H1 (cell line): ENCODE data around the gene TEX14.

Experiments used
- ATF3 ChIP-seq: IDR thresholded peaks from 2 replicates; pipeline ENCODE4 v1.6.1; 2011; ENCODE audit warnings: low read depth, mild to moderate bottlenecking, low read length; ENCODE audit not compliant: insufficient read depth
- CEBPB ChIP-seq: IDR thresholded peaks from 2 replicates; pipeline ENCODE4 v1.6.1; 2012; ENCODE audit warnings: low read depth, low read length
- CTCF ChIP-seq, 3 experiments: IDR thresholded peaks; 1 replicate in 2 of 3; 2 replicates in 1 of 3; pipeline versions ENCODE4 v1.5.1 to v1.6.1; 2011; ENCODE audit warnings: low read length in 3 of 3, mild to moderate bottlenecking in 3 of 3, inconsistent platforms in 2 of 3, low read depth in 1 of 3, moderate library complexity in 1 of 3; ENCODE audit not compliant: insufficient read depth in 1 of 3; ENCODE audit errors: control extremely low read depth in 1 of 3
- EP300 ChIP-seq, 2 experiments: IDR thresholded peaks; 1 replicate in 1 of 2; 2 replicates in 1 of 2; pipeline ENCODE4 v1.6.1; 2011 to 2012; ENCODE audit warnings: low read depth in 2 of 2, low read length in 2 of 2, mild to moderate bottlenecking in 2 of 2, borderline replicate concordance in 1 of 2, inconsistent platforms in 1 of 2, moderate library complexity in 1 of 2
- EZH2 ChIP-seq: fragments of 200-600 bp; sonication (generic); IDR thresholded peaks from 2 replicates; pipeline ENCODE4 v1.7.1; 2012; ENCODE audit warnings: low read depth, mild to moderate bottlenecking, moderate library complexity, low read length, inconsistent platforms; ENCODE audit not compliant: severe bottlenecking
- POLR2A ChIP-seq, 2 experiments: IDR thresholded peaks; 1 replicate in 1 of 2; 2 replicates in 1 of 2; pipeline ENCODE4 v1.6.1; 2011; ENCODE audit warnings: low read depth in 2 of 2, low read length in 2 of 2, mild to moderate bottlenecking in 2 of 2; ENCODE audit errors: control extremely low read depth in 1 of 2
- POLR2AphosphoS5 ChIP-seq: IDR thresholded peaks from 2 replicates; pipeline ENCODE4 v1.6.1; 2011; ENCODE audit warnings: low read depth, low read length
- RAD21 ChIP-seq, 2 experiments: IDR thresholded peaks in 1 of 2; conservative IDR thresholded peaks in 1 of 2; 2 replicates each; pipeline ENCODE4 v1.6.1; 2011; ENCODE audit warnings: low read depth in 2 of 2, low read length in 2 of 2, improper control_type of control experiment in 1 of 2, inconsistent platforms in 1 of 2, mild to moderate bottlenecking in 1 of 2, moderate library complexity in 1 of 2
- RNF2 ChIP-seq: fragments of 200-900, 300-1000 bp; sonication (generic); IDR thresholded peaks from 2 replicates; pipeline ENCODE4 v1.7.1; 2016; ENCODE audit warnings: borderline replicate concordance, low read depth, mild to moderate bottlenecking, antibody characterized with exemption, low read length; ENCODE audit not compliant: poor library complexity, severe bottlenecking; ENCODE audit errors: missing control alignments
- TCF12 ChIP-seq: IDR thresholded peaks from 2 replicates; pipeline ENCODE4 v1.6.1; 2011; ENCODE audit warnings: low read depth, mild to moderate bottlenecking, low read length
- YY1 ChIP-seq: IDR thresholded peaks from 2 replicates; pipeline ENCODE4 v1.6.1; 2011; ENCODE audit warnings: low read depth, mild to moderate bottlenecking, low read length
- ZNF274 ChIP-seq: IDR thresholded peaks from 2 replicates; pipeline ENCODE4 v1.7.0; 2012; ENCODE audit warnings: low read length, borderline replicate concordance; ENCODE audit errors: extremely low read depth

- TF ChIP-seq EP300 (IDR thresholded peaks at IDR 0.05; ENCODE audit: borderline replicate concordance in 1 of 2, low read depth in 2 of 2, low read length in 2 of 2): no peak
- no peak for TF ChIP-seq TCF12
- TF ChIP-seq RNF2: no peak
- no peak for TF ChIP-seq POLR2AphosphoS5
- no peak for TF ChIP-seq EZH2
- peak; percentile 64 to 69 for TF ChIP-seq RAD21 (IDR thresholded peaks at IDR 0.05 in 1 of 2, conservative IDR thresholded peaks at IDR 0.05 in 1 of 2; ENCODE audit: low read depth in 2 of 2, low read length in 2 of 2)
- TF ChIP-seq ZNF274: no peak
- TF ChIP-seq CTCF (IDR thresholded peaks at IDR 0.05; ENCODE audit: control extremely low read depth in 1 of 3, insufficient read depth in 1 of 3, low read depth in 1 of 3, low read length in 3 of 3): peak; percentile 61 to 65 (median 64)
- TF ChIP-seq ATF3: no peak
- no peak for TF ChIP-seq CEBPB
- TF ChIP-seq YY1: no peak
- no peak for TF ChIP-seq POLR2A (IDR thresholded peaks at IDR 0.05; ENCODE audit: control extremely low read depth in 1 of 2, low read depth in 2 of 2, low read length in 2 of 2)
These were observed 150.6 kb downstream of the TEX14 start for GRCh38 chr17:58541249-58541648.
